T-cell (primary cell): ENCODE data around the gene CYP1A2. TPM values are rescaled to one million over a fixed set of nuclear protein-coding genes. Genes with fewer than 3 reads are reported as not detected.

Experiments
- ATAC-seq, 4 experiments: fragments of 200-7000 bp in 3 of 4; fragments of 150-1000 bp in 1 of 4; cut with Tn5 transposase; replicated peaks in 1 of 4; 1 replicate in 3 of 4; 2 replicates in 1 of 4; pipeline ENCODE4 v1.10.0; 2021; ENCODE audit warnings: moderate library complexity in 3 of 4, mild to moderate bottlenecking in 2 of 4, moderate number of reproducible peaks in 1 of 4
- CTCF ChIA-PET, 2 donors: fragments of 300-600 bp; sonication (Branson Sonifier 250); formaldehyde crosslinking; loops; one replicate each; lab custom pipeline; 2022; ENCODE audit warnings: antibody characterized with exemption in 2 of 2; lab: Charles Lee
- POLR2A ChIA-PET, 2 donors: fragments of 300-600 bp; sonication (Branson Sonifier 250); formaldehyde crosslinking; loops; one replicate each; lab custom pipeline; 2022; ENCODE audit warnings: antibody characterized with exemption in 2 of 2; lab: Charles Lee
- DNase-seq, 35 experiments: peaks; one replicate each; pipeline versions ENCODE4 v3.0.0 to v3.0.0-alpha.2; 2013 to 2023
- H3K27ac ChIP-seq: one replicate; pipeline ENCODE4 v1.5.1; 2013; ENCODE audit warnings: low read length
- H3K27me3 ChIP-seq, 2 experiments: replicated peaks in 1 of 2; 1 replicate in 1 of 2; 2 replicates in 1 of 2; pipeline versions ENCODE4 v1.6.1 to v1.7.0; 2013; ENCODE audit warnings: low read length in 1 of 2, mixed read lengths in 1 of 2; ENCODE audit not compliant: control insufficient read depth in 2 of 2, insufficient read depth in 2 of 2; ENCODE audit errors: extremely low read depth in 1 of 2
- H3K36me3 ChIP-seq, 2 donors: 1 replicate in 1 of 2; 2 replicates in 1 of 2; pipeline versions ENCODE4 v1.6.1 to v1.7.0; 2013; ENCODE audit warnings: low read length in 1 of 2; ENCODE audit not compliant: control insufficient read depth in 2 of 2, insufficient read depth in 1 of 2; ENCODE audit errors: extremely low read depth in 1 of 2
- H3K4me1 ChIP-seq, 2 experiments: 1 replicate in 1 of 2; 2 replicates in 1 of 2; pipeline versions ENCODE4 v1.6.1 to v1.7.0; 2013; ENCODE audit warnings: low read length in 2 of 2, mixed read lengths in 1 of 2; ENCODE audit not compliant: insufficient read depth in 2 of 2, control insufficient read depth in 1 of 2; ENCODE audit errors: extremely low read depth in 1 of 2
- H3K4me3 ChIP-seq, 2 donors: 1 replicate in 1 of 2; 2 replicates in 1 of 2; pipeline versions ENCODE4 v1.5.1 to v1.7.0; 2013; ENCODE audit warnings: mild to moderate bottlenecking in 2 of 2, low read length in 1 of 2, moderate library complexity in 1 of 2; ENCODE audit not compliant: control insufficient read depth in 1 of 2; ENCODE audit errors: extremely low read depth in 1 of 2
- H3K9me3 ChIP-seq: 2 replicates; pipeline ENCODE4 v1.7.0; 2013
- H3K27ac Mint-ChIP-seq, 2 donors: one replicate each; pipeline ENCODE4 v1.8.0; 2020 to 2021; ENCODE audit warnings: mild to moderate bottlenecking in 2 of 2, mixed read lengths in 2 of 2
- H3K27me3 Mint-ChIP-seq, 2 donors: one replicate each; pipeline ENCODE4 v1.8.0; 2021 to 2022; ENCODE audit warnings: mixed read lengths in 2 of 2
- H3K36me3 Mint-ChIP-seq: one replicate; pipeline ENCODE4 v1.8.0; 2021; ENCODE audit warnings: mixed read lengths
- H3K4me1 Mint-ChIP-seq, 3 donors: one replicate each; pipeline ENCODE4 v1.8.0; 2020 to 2022; ENCODE audit warnings: mixed read lengths in 3 of 3, mild to moderate bottlenecking in 1 of 3
- H3K4me3 Mint-ChIP-seq, 3 donors: one replicate each; pipeline ENCODE4 v1.8.0; 2020 to 2022; ENCODE audit warnings: mild to moderate bottlenecking in 3 of 3, mixed read lengths in 3 of 3, moderate library complexity in 3 of 3
- H3K9me3 Mint-ChIP-seq, 3 donors: one replicate each; pipeline ENCODE4 v1.8.0; 2020 to 2022; ENCODE audit warnings: mixed read lengths in 3 of 3
- WGBS: methylation state at CpG from one replicate; pipeline ENCODE4 v1.1.5; 2013; ENCODE audit warnings: missing lambda C conversion rate; ENCODE audit not compliant: insufficient coverage; 5-methylcytosine and 5-hydroxymethylcytosine counted together
- total RNA-seq, 35 experiments: library from RNA in 6 of 35; stranded (reverse) in 6 of 35; fragments of 120-200 nt in 1 of 35; gene quantifications; one replicate each; pipeline versions ENCODE4 v1.2.1 to v1.2.4 and lab custom pipeline; 2013 to 2026

CYP1A2 gene
- total RNA-seq, 5 donors from 2014 or later (not counting 1 experiment from before 2014, with no cell fraction given) = not detected

GRCh38 chr15:74799255-74799855 lies 50.7 kb downstream of the CYP1A2 start:
- Histone ChIP-seq H3K4me3 (no peak overlapping the region), H3K9me3 (no peaks in the 10 kb centered on the region), H3K36me3 (peaks cover 18 to 84% of the 10 kb centered on the region in 2 donors), H3K27ac (peak overlapping the region; percentile 87), H3K27me3 (no peaks in the 10 kb centered on the region), H3K4me1 (peaks cover 39 to 63% of the 10 kb centered on the region in 2 experiments)
- Mint-ChIP-seq H3K36me3 (peaks cover 29% of the 10 kb centered on the region), H3K4me3 (peak overlapping the region in 1 of 3 donors; percentile 53), H3K27ac (peak overlapping the region; percentile 86 to 89), H3K9me3 (no peaks in the 10 kb centered on the region), H3K4me1 (peaks cover 54 to 63% (median 57%) of the 10 kb centered on the region in 3 donors), H3K27me3 (no peaks in the 10 kb centered on the region)
- peak in 3 of 4 experiments; percentile 10 to 21 (median 10) for ATAC-seq
- CTCF ChIA-PET = interaction anchor here (0.5 to 3.9 kb wide), 11 partner anchors 9 to 1092 kb away, joined by 3 to 41 read pairs (median 5); no protein-coding TSS in a partner anchor
- peak in 1 of 35 experiments; percentile 56 for DNase-seq
- POLR2A ChIA-PET = no interaction called here
- WGBS = 83% methylated on average over 12 of the region's 16 CpGs

GRCh38 chr15:74799856-74800558 lies 51.4 kb downstream of the CYP1A2 start:
- H3K4me1 Mint-ChIP-seq = peaks cover 48 to 57% (median 50%) of the 10 kb centered on the region in 3 donors

GRCh38 chr15:74800559-74801094 lies 52.0 kb downstream of the CYP1A2 start:
- Mint-ChIP-seq H3K9me3 (no peaks in the 10 kb centered on the region), H3K4me3 (no peak overlapping the region), H3K27me3 (no peaks in the 10 kb centered on the region), H3K36me3 (peaks cover 29% of the 10 kb centered on the region), H3K4me1 (peaks cover 42 to 50% (median 45%) of the 10 kb centered on the region in 3 donors), H3K27ac (peak overlapping the region; percentile 86 to 89)
- Histone ChIP-seq H3K27me3 (no peaks in the 10 kb centered on the region), H3K27ac (peak overlapping the region; percentile 54), H3K4me3 (no peak overlapping the region), H3K36me3 (peaks cover 18 to 78% of the 10 kb centered on the region in 2 donors), H3K4me1 (peaks cover 26 to 51% of the 10 kb centered on the region in 2 experiments), H3K9me3 (no peaks in the 10 kb centered on the region)
- POLR2A ChIA-PET = interaction anchor here (0.6 to 1.1 kb wide), 3 partner anchors 30 to 226 kb away, joined by 3 to 9 read pairs (median 7); no protein-coding TSS in a partner anchor
- ATAC-seq (no peak), DNase-seq (no peak)
- WGBS = 83% methylated on average over 14 of the region's 20 CpGs
- CTCF ChIA-PET = interaction anchor here (0.5 to 3.9 kb wide), 8 partner anchors 13 to 166 kb away, joined by 3 to 41 read pairs (median 8); no protein-coding TSS in a partner anchor

More at GRCh38 chr15:74799856-74800558, 51.4 kb downstream of the CYP1A2 start:
- WGBS = 37% methylated on average over 16 of the region's 18 CpGs
- peaks cover 32 to 57% of the 10 kb centered on the region in 2 experiments for H3K4me1 ChIP-seq
- Mint-ChIP-seq H3K27me3 (no peaks in the 10 kb centered on the region), H3K36me3 (peaks cover 29% of the 10 kb centered on the region), H3K27ac (peak overlapping the region; percentile 86 to 89), H3K4me3 (peak overlapping the region in 1 of 3 donors; percentile 53), H3K9me3 (no peaks in the 10 kb centered on the region)
- ChIA-PET CTCF (interaction anchor here (0.5 to 3.9 kb wide), 12 partner anchors 10 to 1092 kb away, joined by 3 to 41 read pairs (median 4); no protein-coding TSS in a partner anchor), POLR2A (interaction anchor here (0.6 to 1.1 kb wide), 2 partner anchors 29 to 226 kb away, joined by 3 to 7 read pairs; no protein-coding TSS in a partner anchor)
- H3K36me3 ChIP-seq = peaks cover 18 to 82% of the 10 kb centered on the region in 2 donors
- H3K27ac ChIP-seq = peak overlapping the region; percentile 87
- ATAC-seq (peak; percentile 85 to 91 (median 86)), DNase-seq (peak; percentile 72 to 94 (median 84))
- no peaks in the 10 kb centered on the region for H3K9me3 ChIP-seq
- H3K4me3 ChIP-seq = peak overlapping the region in 1 of 2 donors; percentile 7
- no peaks in the 10 kb centered on the region for H3K27me3 ChIP-seq

GRCh38 chr15:74801311-74801997 lies 52.8 kb downstream of the CYP1A2 start:
- H3K27ac ChIP-seq = no peak overlapping the region
- POLR2A ChIA-PET = no interaction called here
- H3K27ac Mint-ChIP-seq = peak overlapping the region in 1 of 2 donors; percentile 5

GRCh38 chr15:74802290-74802689 lies 53.6 kb downstream of the CYP1A2 start:
- Mint-ChIP-seq H3K27ac (no peak overlapping the region), H3K27me3 (no peaks in the 10 kb centered on the region), H3K4me3 (no peak overlapping the region), H3K4me1 (peaks cover 40 to 44% (median 41%) of the 10 kb centered on the region in 3 donors), H3K36me3 (peaks cover 24% of the 10 kb centered on the region), H3K9me3 (no peaks in the 10 kb centered on the region)
- Histone ChIP-seq H3K27me3 (no peaks in the 10 kb centered on the region), H3K4me3 (no peak overlapping the region), H3K9me3 (no peaks in the 10 kb centered on the region), H3K27ac (no peak overlapping the region), H3K4me1 (peaks cover 14 to 40% of the 10 kb centered on the region in 2 experiments), H3K36me3 (peaks cover 18 to 72% of the 10 kb centered on the region in 2 donors)
- DNase-seq (no peak), ATAC-seq (no peak)
- POLR2A ChIA-PET = no interaction called here
- WGBS = 90% methylated on average over 18 of the region's 20 CpGs
- CTCF ChIA-PET = interaction anchor here (0.6 to 3.9 kb wide), 2 partner anchors 22 to 31 kb away, joined by 3 to 35 read pairs; no protein-coding TSS in a partner anchor

More at GRCh38 chr15:74801311-74801997, 52.8 kb downstream of the CYP1A2 start:
- Mint-ChIP-seq H3K27me3 (no peaks in the 10 kb centered on the region), H3K4me1 (peaks cover 37 to 45% (median 39%) of the 10 kb centered on the region in 3 donors), H3K36me3 (peaks cover 24% of the 10 kb centered on the region), H3K9me3 (no peaks in the 10 kb centered on the region), H3K4me3 (no peak overlapping the region)
- CTCF ChIA-PET = interaction anchor here (0.9 to 3.9 kb wide), 3 partner anchors 31 to 167 kb away, joined by 3 to 41 read pairs (median 35); no protein-coding TSS in a partner anchor
- DNase-seq (no peak), ATAC-seq (no peak)
- 95% methylated on average over 14 of the region's 18 CpGs for WGBS
- Histone ChIP-seq H3K36me3 (peaks cover 18 to 78% of the 10 kb centered on the region in 2 donors), H3K27me3 (no peaks in the 10 kb centered on the region), H3K9me3 (no peaks in the 10 kb centered on the region), H3K4me1 (peaks cover 19 to 42% of the 10 kb centered on the region in 2 experiments), H3K4me3 (no peak overlapping the region)
